KMS-11 (cell line): ENCODE results near the gene ZNF354B.
"Not testable (repeated sequence)": the region's sequence is repeated elsewhere in the genome, so short reads cannot be mapped to it uniquely, and the experiment has no call there.

Experiments used
- H2AFZ ChIP-seq: fragments of 200-600 bp; sonication (generic); 2 replicates; pipeline ENCODE4 v1.6.1; 2016; ENCODE audit warnings: antibody characterized with exemption, mixed run types, low read depth
- H3K27ac ChIP-seq: fragments of 200-600 bp; sonication (generic); 2 replicates; pipeline ENCODE4 v1.6.1; 2016; ENCODE audit warnings: mild to moderate bottlenecking, mixed run types
- H3K27me3 ChIP-seq: fragments of 200-600 bp; sonication (generic); 2 replicates; pipeline ENCODE4 v1.6.1; 2017; ENCODE audit warnings: mild to moderate bottlenecking, low read depth, mixed run types, moderate library complexity; ENCODE audit not compliant: insufficient read depth
- H3K36me3 ChIP-seq: fragments of 200-600 bp; sonication (generic); 2 replicates; pipeline ENCODE4 v1.6.1; 2017; ENCODE audit warnings: mild to moderate bottlenecking, mixed run types; ENCODE audit not compliant: insufficient read depth
- H3K4me1 ChIP-seq: fragments of 200-600 bp; sonication (generic); 2 replicates; pipeline ENCODE4 v1.6.1; 2016; ENCODE audit warnings: mild to moderate bottlenecking, low read depth, mixed run types; ENCODE audit not compliant: poor library complexity, severe bottlenecking
- H3K4me2 ChIP-seq: fragments of 200-600 bp; sonication (generic); 2 replicates; pipeline ENCODE4 v1.7.0; 2016; ENCODE audit warnings: mild to moderate bottlenecking, mixed run types
- H3K4me3 ChIP-seq: fragments of 200-600 bp; sonication (generic); IDR thresholded peaks from 2 replicates; pipeline ENCODE4 v1.6.1; 2017; ENCODE audit warnings: low read depth, low read length, mixed read lengths; ENCODE audit not compliant: insufficient read depth
- H3K79me2 ChIP-seq: fragments of 200-600 bp; sonication (generic); 2 replicates; pipeline ENCODE4 v1.6.1; 2016; ENCODE audit warnings: low read depth, mixed run types; ENCODE audit not compliant: insufficient read depth
- H3K9ac ChIP-seq: fragments of 200-600 bp; sonication (generic); 2 replicates; pipeline ENCODE4 v1.6.1; 2016; ENCODE audit warnings: mild to moderate bottlenecking, mixed run types
- H4K20me1 ChIP-seq: fragments of 200-600 bp; sonication (generic); 2 replicates; pipeline ENCODE4 v1.6.1; 2016; ENCODE audit warnings: mild to moderate bottlenecking, mixed run types; ENCODE audit not compliant: insufficient read depth
- CTCF ChIP-seq: fragments of 200-600 bp; sonication (generic); conservative IDR thresholded peaks from 2 replicates; pipeline ENCODE4 v1.6.1; 2017; ENCODE audit warnings: low read depth, mild to moderate bottlenecking, antibody characterized with exemption, low read length, moderate library complexity, mixed read lengths

Gene ZNF354B

DNA sequence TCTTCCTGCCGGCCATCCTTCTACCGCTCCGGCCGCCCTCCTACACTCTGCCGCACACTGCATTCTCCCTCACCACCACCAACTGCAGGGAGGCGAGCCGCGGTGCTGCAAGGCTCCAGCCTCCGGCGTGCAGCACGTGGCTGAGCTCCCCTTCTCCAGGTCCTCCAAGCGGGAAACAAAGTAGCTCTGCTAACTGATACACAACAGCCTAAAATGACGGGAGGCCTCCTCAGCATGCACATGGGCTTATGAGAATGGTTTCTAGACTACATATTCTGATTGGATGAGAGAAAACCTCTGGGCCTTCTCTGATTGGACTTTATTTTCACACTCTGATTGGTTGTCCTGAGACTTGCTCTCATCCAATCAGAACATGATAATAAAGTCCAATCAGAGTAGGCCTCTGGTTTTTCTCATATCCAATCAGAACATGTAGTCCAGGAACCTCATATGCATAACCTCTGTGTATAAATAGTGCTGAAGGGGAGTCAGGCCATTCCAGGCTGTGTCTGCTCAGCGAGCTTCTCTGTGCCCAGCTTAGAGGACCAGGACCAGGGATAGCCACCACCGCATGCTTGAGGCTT is 27.0 kb upstream of the ZNF354B start:
- Histone ChIP-seq H3K36me3 (no peaks in the 10 kb centered on the region), H2AFZ (no peak overlapping the region), H3K27me3 (no peaks in the 10 kb centered on the region), H3K27ac (no peak overlapping the region), H3K4me2 (no peak overlapping the region), H3K4me3 (no peak overlapping the region), H4K20me1 (no peaks in the 10 kb centered on the region), H3K4me1 (no peaks in the 10 kb centered on the region), H3K9ac (no peak overlapping the region), H3K79me2 (no peaks in the 10 kb centered on the region)
- TF ChIP-seq CTCF = no peak

- H3K9ac ChIP-seq = no peak overlapping the region
- no peak overlapping the region for H2AFZ ChIP-seq
- H3K4me1 ChIP-seq = no peaks in the 10 kb centered on the region
- no peaks in the 10 kb centered on the region for H3K79me2 ChIP-seq
- no peaks in the 10 kb centered on the region for H3K27me3 ChIP-seq
- TF ChIP-seq CTCF = no peak
- no peak overlapping the region for H3K4me2 ChIP-seq
- H4K20me1 ChIP-seq = no peaks in the 10 kb centered on the region
- H3K4me3 ChIP-seq = no peak overlapping the region
- H3K27ac ChIP-seq = no peak overlapping the region
- H3K36me3 ChIP-seq = no peaks in the 10 kb centered on the region
Observed at GRCh38 chr5:178836628-178837027, 23.1 kb upstream of the ZNF354B start.

- H3K9ac ChIP-seq, H3K36me3 ChIP-seq, H3K4me1 ChIP-seq, H3K4me3 ChIP-seq, H3K79me2 ChIP-seq, H3K4me2 ChIP-seq, H3K27me3 ChIP-seq, H3K27ac ChIP-seq, H2AFZ ChIP-seq, H4K20me1 ChIP-seq: not testable (repeated sequence)
Observed at GRCh38 chr5:178838695-178839318, 20.9 kb upstream of the ZNF354B start.

GRCh38 chr5:178839319-178839704 is 20.4 kb upstream of the ZNF354B start:
- no peaks in the 10 kb centered on the region for H3K79me2 ChIP-seq
- H3K27me3 ChIP-seq = no peaks in the 10 kb centered on the region
- no peak overlapping the region for H3K4me2 ChIP-seq
- H3K36me3 ChIP-seq = no peaks in the 10 kb centered on the region
- no peak overlapping the region for H2AFZ ChIP-seq
- no peak for TF ChIP-seq CTCF
- no peaks in the 10 kb centered on the region for H3K4me1 ChIP-seq
- H4K20me1 ChIP-seq = no peaks in the 10 kb centered on the region
- no peak overlapping the region for H3K9ac ChIP-seq
- H3K27ac ChIP-seq = no peak overlapping the region
- H3K4me3 ChIP-seq = no peak overlapping the region

DNA sequence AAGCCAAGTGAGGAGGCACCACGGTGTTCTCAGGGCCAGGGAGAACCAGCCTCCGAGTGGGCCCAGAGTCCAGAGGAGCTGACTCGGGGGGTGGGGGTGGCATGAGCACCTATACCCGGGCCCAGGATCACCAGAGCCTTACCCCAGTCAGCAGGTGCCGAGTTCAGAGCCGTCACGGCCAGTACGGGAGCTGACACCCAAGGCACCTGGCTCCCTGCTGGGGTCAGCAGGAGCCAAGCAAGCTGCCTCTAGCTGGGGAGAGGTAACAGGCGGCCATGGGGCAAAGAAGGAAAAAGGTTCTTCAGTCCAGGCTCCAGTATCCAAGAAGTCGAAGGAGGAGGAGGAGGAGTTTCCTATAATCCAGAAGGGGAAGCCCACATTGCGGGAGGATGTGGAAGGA is 19.4 kb upstream of the ZNF354B start:
- H2AFZ ChIP-seq, H3K4me2 ChIP-seq, H3K27ac ChIP-seq, H3K9ac ChIP-seq, H3K27me3 ChIP-seq, H3K4me3 ChIP-seq, H3K79me2 ChIP-seq, H4K20me1 ChIP-seq, H3K36me3 ChIP-seq, H3K4me1 ChIP-seq: not testable (repeated sequence)
